Measurements from ENCODE around the gene RNPS1.

GRCh38 chr16:2276368-2277195 lies 8.7 kb upstream of the RNPS1 start:
- TF ChIP-seq CTCF (IDR thresholded peaks at IDR 0.05; ENCODE audit: low read depth, low read length) (no peak), EZH2phosphoT487 (IDR thresholded peaks at IDR 0.05; ENCODE audit: low read depth) (no peak)

Measured in OCI-LY3 (cell line).